H1 (cell line): ENCODE data around the gene ENPP7. TPM values are rescaled to one million over a fixed set of nuclear protein-coding genes. Genes with fewer than 3 reads are reported as not detected.

ENCODE experiments used
- CTCF ChIA-PET: fragments of 300-600 bp; sonication (Branson Sonifier 250); formaldehyde crosslinking; loops from one replicate; lab custom pipeline; 2021; ENCODE audit not compliant: partially characterized antibody; lab: Charles Lee
- POLR2A ChIA-PET: fragments of 300-600 bp; sonication (Branson Sonifier 250); formaldehyde crosslinking; loops from one replicate; lab custom pipeline; 2021; ENCODE audit warnings: inconsistent platforms; ENCODE audit not compliant: partially characterized antibody; lab: Charles Lee
- DNase-seq, 2 experiments: peaks; one replicate each; pipeline versions ENCODE4 v3.0.0 to v3.0.0-alpha.2; 2010 to 2022; ENCODE audit warnings: low spot score in 2 of 2, low read depth in 1 of 2, mixed read lengths in 1 of 2
- FAIRE-seq: peaks from 2 replicates; lab custom pipeline; 2011; peaks lifted over from hg19 to GRCh38; lab: Jason Lieb, UNC
- H2AFZ ChIP-seq: 2 replicates; pipeline ENCODE4 v1.8.1; 2012; ENCODE audit warnings: low read length, inconsistent platforms
- H2AK5ac ChIP-seq: 2 replicates; pipeline ENCODE4 v1.6.1; 2013; ENCODE audit warnings: low read depth, low read length
- H2BK120ac ChIP-seq: replicated peaks from 2 replicates; pipeline ENCODE3; 2013; ENCODE audit warnings: low read depth, low read length, inconsistent platforms
- H2BK12ac ChIP-seq: 2 replicates; pipeline ENCODE4 v1.6.1; 2013; ENCODE audit warnings: low read depth, low read length
- H2BK15ac ChIP-seq: 2 replicates; pipeline ENCODE4 v1.6.1; 2013; ENCODE audit warnings: low read length
- H2BK20ac ChIP-seq: 2 replicates; pipeline ENCODE4 v1.6.1; 2013; ENCODE audit warnings: low read length
- H2BK5ac ChIP-seq: 2 replicates; pipeline ENCODE4 v1.6.1; 2013; ENCODE audit warnings: low read depth, low read length
- H3K14ac ChIP-seq: 2 replicates; pipeline ENCODE4 v1.6.1; 2013; ENCODE audit warnings: inconsistent platforms; ENCODE audit not compliant: insufficient read length
- H3K18ac ChIP-seq: 2 replicates; pipeline ENCODE4 v1.6.1; 2013; ENCODE audit warnings: low read length; ENCODE audit errors: extremely low read depth
- H3K23ac ChIP-seq: 2 replicates; pipeline ENCODE4 v1.6.1; 2013; ENCODE audit warnings: inconsistent platforms; ENCODE audit not compliant: insufficient read length
- H3K23me2 ChIP-seq: 2 replicates; pipeline ENCODE4 v1.6.1; 2013; ENCODE audit warnings: low read depth, low read length
- H3K27ac ChIP-seq: 2 replicates; pipeline ENCODE4 v1.6.1; 2011; ENCODE audit warnings: low read depth, low read length, inconsistent platforms
- H3K27me3 ChIP-seq, 4 experiments: replicated peaks in 1 of 4; 1 replicate in 1 of 4; 2 replicates in 3 of 4; pipeline versions ENCODE4 v1.6.1 to v1.8.1; 2011 to 2013; ENCODE audit warnings: low read length in 3 of 4, mild to moderate bottlenecking in 3 of 4, inconsistent platforms in 2 of 4, mixed read lengths in 2 of 4, moderate library complexity in 1 of 4; ENCODE audit not compliant: control insufficient read depth in 3 of 4, insufficient read depth in 3 of 4; ENCODE audit errors: extremely low read depth in 1 of 4
- H3K36me3 ChIP-seq, 4 experiments: 2 replicates each; pipeline versions ENCODE4 v1.6.1 to v1.8.1; 2011 to 2013; ENCODE audit warnings: mild to moderate bottlenecking in 4 of 4, low read length in 3 of 4, moderate library complexity in 2 of 4, control low read depth in 1 of 4, inconsistent platforms in 1 of 4; ENCODE audit not compliant: insufficient read depth in 4 of 4, control insufficient read depth in 2 of 4
- H3K4ac ChIP-seq: replicated peaks from 2 replicates; pipeline ENCODE3; 2013; ENCODE audit warnings: low read length, low read depth, mixed read lengths, inconsistent platforms; ENCODE audit not compliant: insufficient read length
- H3K4me1 ChIP-seq, 4 experiments: replicated peaks in 1 of 4; 1 replicate in 1 of 4; 2 replicates in 3 of 4; pipeline versions ENCODE4 v1.6.1 to v1.8.1; 2011 to 2013; ENCODE audit warnings: low read length in 3 of 4, inconsistent platforms in 2 of 4, mixed read lengths in 1 of 4; ENCODE audit not compliant: insufficient read depth in 4 of 4, control insufficient read depth in 3 of 4
- H3K4me2 ChIP-seq, 2 experiments: 2 replicates each; pipeline versions ENCODE4 v1.6.1 to v1.8.1; 2011 to 2013; ENCODE audit warnings: low read depth in 2 of 2, low read length in 2 of 2, control low read depth in 1 of 2, inconsistent platforms in 1 of 2, mild to moderate bottlenecking in 1 of 2; ENCODE audit not compliant: insufficient read depth in 1 of 2
- H3K4me3 ChIP-seq, 4 experiments: fragments of 200-600, 300-600 bp in 1 of 4; sonication (generic), shearing (Covaris generic), sonication (Bioruptor Twin) in 1 of 4; 2 replicates each; pipeline versions ENCODE4 v1.5.1 to v1.8.1; 2011 to 2016; ENCODE audit warnings: low read length in 4 of 4, low read depth in 3 of 4, control low read depth in 2 of 4, inconsistent platforms in 2 of 4, mild to moderate bottlenecking in 2 of 4, mixed read lengths in 1 of 4, moderate library complexity in 1 of 4; ENCODE audit not compliant: insufficient read depth in 2 of 4; ENCODE audit errors: extremely low read depth in 1 of 4
- H3K56ac ChIP-seq: replicated peaks from 2 replicates; pipeline ENCODE3; 2013; ENCODE audit warnings: low read depth, mild to moderate bottlenecking, mixed read lengths, low read length, inconsistent platforms; ENCODE audit not compliant: insufficient read length
- H3K79me1 ChIP-seq: 2 replicates; pipeline ENCODE4 v1.6.1; 2013; ENCODE audit warnings: low read depth, low read length, control low read depth
- H3K79me2 ChIP-seq, 2 experiments: 2 replicates each; pipeline versions ENCODE4 v1.6.1 to v1.8.1; 2012 to 2013; ENCODE audit warnings: low read length in 2 of 2, mild to moderate bottlenecking in 2 of 2, inconsistent platforms in 1 of 2; ENCODE audit not compliant: insufficient read depth in 2 of 2, control insufficient read depth in 1 of 2
- H3K9ac ChIP-seq, 4 experiments: replicated peaks in 1 of 4; 1 replicate in 1 of 4; 2 replicates in 3 of 4; pipeline versions ENCODE4 v1.6.1 to v1.8.1; 2011 to 2013; ENCODE audit warnings: low read depth in 3 of 4, low read length in 3 of 4, control low read depth in 2 of 4, mild to moderate bottlenecking in 2 of 4, moderate library complexity in 2 of 4, inconsistent platforms in 1 of 4; ENCODE audit errors: extremely low read depth in 1 of 4
- H3K9me3 ChIP-seq, 2 experiments: 2 replicates each; pipeline versions ENCODE4 v1.6.1 to v1.8.1; 2012 to 2013; ENCODE audit warnings: mild to moderate bottlenecking in 2 of 2, moderate library complexity in 2 of 2, control low read depth in 1 of 2, inconsistent platforms in 1 of 2, low read depth in 1 of 2, low read length in 1 of 2, mixed read lengths in 1 of 2; ENCODE audit not compliant: insufficient read depth in 2 of 2
- H4K20me1 ChIP-seq, 2 experiments: replicated peaks in 1 of 2; 2 replicates each; pipeline versions ENCODE3 to v1.8.1; 2011 to 2013; ENCODE audit warnings: inconsistent platforms in 2 of 2, low read length in 2 of 2, mild to moderate bottlenecking in 1 of 2; ENCODE audit not compliant: insufficient read depth in 2 of 2, control insufficient read depth in 1 of 2
- H4K5ac ChIP-seq: 2 replicates; pipeline ENCODE4 v1.6.1; 2013; ENCODE audit warnings: low read length, low read depth, mixed read lengths, inconsistent platforms; ENCODE audit not compliant: insufficient read length
- H4K8ac ChIP-seq: 2 replicates; pipeline ENCODE4 v1.8.0; 2013; ENCODE audit warnings: mild to moderate bottlenecking, moderate library complexity, low read length, inconsistent platforms; ENCODE audit not compliant: insufficient read depth; ENCODE audit errors: extremely low read depth
- H4K91ac ChIP-seq: replicated peaks from 2 replicates; pipeline ENCODE3; 2013; ENCODE audit warnings: low read length, mixed read lengths, inconsistent platforms; ENCODE audit not compliant: insufficient read length
- ATF2 ChIP-seq: IDR thresholded peaks from 2 replicates; pipeline ENCODE4 v1.6.1; 2012; ENCODE audit warnings: low read length, inconsistent platforms
- BCL11A ChIP-seq, 2 experiments: IDR thresholded peaks; one replicate each; pipeline ENCODE4 v1.6.1; 2011; ENCODE audit warnings: low read depth in 2 of 2, low read length in 2 of 2, mild to moderate bottlenecking in 2 of 2
- BRCA1 ChIP-seq: IDR thresholded peaks from 2 replicates; pipeline ENCODE4 v1.6.1; 2012; ENCODE audit warnings: low read depth, low read length, improper control_type of control experiment
- CREB1 ChIP-seq: IDR thresholded peaks from 2 replicates; pipeline ENCODE4 v1.6.1; 2012; ENCODE audit warnings: inconsistent platforms
- HDAC2 ChIP-seq, 2 experiments: fragments of 300-600 bp in 1 of 2; sonication (generic) in 1 of 2; IDR thresholded peaks; 2 replicates each; pipeline ENCODE4 v1.6.1; 2011 to 2012; ENCODE audit warnings: low read depth in 2 of 2, low read length in 2 of 2, mild to moderate bottlenecking in 2 of 2, moderate library complexity in 2 of 2, borderline replicate concordance in 1 of 2, inconsistent platforms in 1 of 2
- MAX ChIP-seq: IDR thresholded peaks from 2 replicates; pipeline ENCODE4 v1.6.1; 2012; ENCODE audit warnings: inconsistent platforms
- POLR2AphosphoS5 ChIP-seq: IDR thresholded peaks from 2 replicates; pipeline ENCODE4 v1.6.1; 2011; ENCODE audit warnings: low read depth, low read length
- TEAD4 ChIP-seq: IDR thresholded peaks from 2 replicates; pipeline ENCODE4 v1.6.1; 2012; ENCODE audit warnings: low read depth, low read length, inconsistent platforms, mixed read lengths
- YY1 ChIP-seq: IDR thresholded peaks from 2 replicates; pipeline ENCODE4 v1.6.1; 2011; ENCODE audit warnings: low read depth, mild to moderate bottlenecking, low read length
- WGBS, 2 experiments: shearing (Covaris generic) in 1 of 2; methylation state at CpG; one replicate each; pipeline versions ENCODE4 v1.1.6 to v1.1.7; 2013 to 2015; ENCODE audit warnings: low lambda C conversion rate in 2 of 2, mixed read lengths in 2 of 2, inconsistent platforms in 1 of 2, low coverage in 1 of 2, missing lambda C conversion rate in 1 of 2; ENCODE audit not compliant: insufficient replicate concordance in 2 of 2, insufficient coverage in 1 of 2, insufficient read length in 1 of 2; ENCODE audit errors: extremely low coverage in 1 of 2, missing lambda C conversion rate in 1 of 2; 5-methylcytosine and 5-hydroxymethylcytosine counted together
- polyA plus RNA-seq, 7 experiments: library from polyadenylated mRNA; depleted of rRNA in 3 of 7; stranded (reverse) in 5 of 7; unstranded in 2 of 7; fragments of >200 nt in 5 of 7; fragments of 200-250 nt in 2 of 7; gene quantifications; 1 replicate in 5 of 7; 2 replicates in 1 of 7; 4 replicates in 1 of 7; pipeline versions ENCODE4 v1.2.1 to v1.2.3, GENCODE V29; 2011 to 2013; ENCODE audit warnings: missing spikeins in 2 of 7, mixed read lengths in 2 of 7
- total RNA-seq: library from RNA; stranded (reverse); fragmentation: NEBNext Ultra II Directional; extraction: Animal tissue kit (Norgen Biotek cat#: 25700); gene quantifications from 2 replicates; pipeline ENCODE4 v1.2.1, GENCODE V29; 2021

ENPP7 gene
- total and polyA plus RNA-seq, 2 of the 8 experiments (the other 6 are each of a cell fraction or from before 2014, with no cell fraction given) = not detected

- no peaks in the 10 kb centered on the region for H3K79me1 ChIP-seq
- ChIA-PET CTCF (interaction anchor here (1.1 to 1.9 kb wide), 3 partner anchors 17 to 21 kb away, joined by 3 to 10 read pairs (median 3); no protein-coding TSS in a partner anchor), POLR2A (interaction anchor here (0.7 to 2.5 kb wide), 4 partner anchors 9 to 19 kb away, joined by 3 to 7 read pairs (median 5); partner anchors contain the start of gene CBX2)
- H3K4me3 ChIP-seq = no peak overlapping the region
- H3K27me3 ChIP-seq = no peaks in the 10 kb centered on the region; a peak in 1 of 7 replicates
- H3K14ac ChIP-seq = no peak overlapping the region
- TF ChIP-seq CREB1 (no peak), HDAC2 (IDR thresholded peaks at IDR 0.05; ENCODE audit: borderline replicate concordance in 1 of 2, low read depth in 2 of 2, low read length in 2 of 2) (no peak), MAX (no peak), ATF2 (no peak), TEAD4 (no peak), BCL11A (IDR thresholded peaks at IDR 0.05; ENCODE audit: low read depth in 2 of 2, low read length in 2 of 2) (no peak), BRCA1 (no peak), POLR2AphosphoS5 (no peak), YY1 (no peak)
- H4K5ac ChIP-seq = no peak overlapping the region
- no peak overlapping the region for H4K8ac ChIP-seq
- H3K23ac ChIP-seq = no peak overlapping the region
- H2AFZ ChIP-seq = no peak overlapping the region
- WGBS, 2 experiments = 84% methylated on average over 6 of the region's 6 CpGs; no CpG with 5 or more reads in 1 of the 2 experiments
- H3K4ac ChIP-seq = no peak overlapping the region
- no peaks in the 10 kb centered on the region for H3K9me3 ChIP-seq
- no peaks in the 10 kb centered on the region for H3K36me3 ChIP-seq
- H3K9ac ChIP-seq = no peak overlapping the region
- no peaks in the 10 kb centered on the region; a peak in 1 of 7 replicates for H3K4me1 ChIP-seq
- H3K18ac ChIP-seq = no peak overlapping the region
- DNase-seq = no peak
- H2BK5ac ChIP-seq = no peak overlapping the region
- no peak overlapping the region for H2BK120ac ChIP-seq
- H3K56ac ChIP-seq = no peak overlapping the region
- no peaks in the 10 kb centered on the region for H3K79me2 ChIP-seq
- no peak overlapping the region for H3K27ac ChIP-seq
- no peak overlapping the region for H2BK12ac ChIP-seq
- H2BK15ac ChIP-seq = no peak overlapping the region
- no peaks in the 10 kb centered on the region for H3K23me2 ChIP-seq
- H3K4me2 ChIP-seq = no peak overlapping the region
- H2BK20ac ChIP-seq = no peak overlapping the region
- H4K91ac ChIP-seq = no peak overlapping the region
- no peak for FAIRE-seq
- no peaks in the 10 kb centered on the region for H4K20me1 ChIP-seq
- H2AK5ac ChIP-seq = no peak overlapping the region
These were observed 27.5 kb downstream of the ENPP7 start for GRCh38 chr17:79758271-79758670.
